HG02610 (cell line): Measurements from ENCODE around the gene HTR7.

ENCODE experiments used
- ATAC-seq: cut with Tn5 transposase; IDR thresholded peaks from one replicate; pipeline ENCODE4 v1.9.1; 2021; ENCODE audit warnings: mild to moderate bottlenecking, moderate library complexity; ENCODE audit not compliant: unreplicated experiment

Gene HTR7

GRCh38 chr10:90806677-90807076 is 51.2 kb downstream of the HTR7 start:
- ATAC-seq, result no peak

DNA sequence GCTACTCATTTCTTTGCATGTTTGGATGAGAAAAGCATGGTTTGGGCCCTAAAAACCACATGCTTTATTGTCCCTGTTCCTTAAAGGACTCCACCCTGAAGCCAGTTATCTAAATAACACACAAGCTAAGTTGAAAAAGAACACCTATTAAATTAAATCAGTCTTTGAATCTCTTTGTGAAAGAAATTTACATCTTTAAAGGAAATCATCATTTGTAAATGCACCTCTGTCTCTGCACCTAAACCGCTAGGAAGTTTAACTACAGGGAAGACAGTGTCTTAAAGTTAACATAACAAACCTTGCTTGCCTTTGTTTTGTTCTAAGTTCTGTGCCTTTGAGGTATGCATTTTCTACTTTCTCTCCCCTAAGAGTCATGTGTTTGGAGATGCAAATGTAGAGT is 52.6 kb downstream of the HTR7 start:
- ATAC-seq, result no peak

GRCh38 chr10:90804354-90804753 is 53.5 kb downstream of the HTR7 start:
- ATAC-seq, result no peak

- ATAC-seq, result no peak
Measured at GRCh38 chr10:90801608-90802007, 56.2 kb downstream of the HTR7 start.

- ATAC-seq, result no peak
Measured at GRCh38 chr10:90800232-90800796, 57.5 kb downstream of the HTR7 start.

- no peak for ATAC-seq
Measured at GRCh38 chr10:90799172-90799571, 58.7 kb downstream of the HTR7 start.

DNA sequence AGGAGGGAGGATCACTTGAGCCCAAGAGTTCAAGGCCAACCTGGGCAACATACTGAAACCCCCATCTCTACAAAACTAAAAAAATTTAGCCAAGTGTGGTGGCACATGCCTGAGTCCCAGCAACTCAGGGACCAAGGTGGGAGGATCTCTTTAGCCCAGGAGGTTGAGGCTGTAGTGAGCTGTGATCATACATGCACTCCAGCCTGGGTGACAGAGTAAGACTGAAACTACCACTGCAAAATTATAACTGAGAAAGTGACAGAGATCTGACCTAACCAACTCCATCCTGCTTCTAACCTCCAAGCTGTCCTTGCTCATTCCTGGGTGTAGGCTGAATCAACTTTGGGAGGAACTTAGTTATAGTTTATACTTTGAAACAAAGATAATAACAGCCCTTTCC is 59.4 kb downstream of the HTR7 start:
- peak; percentile 74 for ATAC-seq

- no peak for ATAC-seq
Measured at GRCh38 chr10:90790422-90790821, 67.4 kb downstream of the HTR7 start.

DNA sequence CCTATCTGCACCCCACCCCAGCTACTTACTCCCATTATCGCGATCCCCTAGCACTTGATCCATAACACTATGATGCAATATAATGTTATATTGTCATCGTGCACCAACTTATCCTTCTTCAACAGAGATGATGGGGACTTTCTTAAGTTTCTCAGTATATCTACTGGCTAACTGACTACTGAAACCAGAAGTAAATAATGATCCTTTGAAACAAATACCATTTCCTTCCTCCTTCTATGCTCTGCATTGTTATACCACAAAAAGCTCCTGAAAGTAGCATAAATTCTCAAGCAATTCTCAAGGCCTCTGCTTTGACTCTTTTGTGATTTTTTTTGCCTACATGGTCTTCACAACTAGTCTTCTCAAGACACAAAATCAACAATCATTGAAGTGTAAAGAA is 68.9 kb downstream of the HTR7 start:
- ATAC-seq, result no peak

GRCh38 chr10:90788199-90788491 is 69.7 kb downstream of the HTR7 start:
- no peak for ATAC-seq

GRCh38 chr10:90787393-90788198 is 70.2 kb downstream of the HTR7 start:
- no peak for ATAC-seq

DNA sequence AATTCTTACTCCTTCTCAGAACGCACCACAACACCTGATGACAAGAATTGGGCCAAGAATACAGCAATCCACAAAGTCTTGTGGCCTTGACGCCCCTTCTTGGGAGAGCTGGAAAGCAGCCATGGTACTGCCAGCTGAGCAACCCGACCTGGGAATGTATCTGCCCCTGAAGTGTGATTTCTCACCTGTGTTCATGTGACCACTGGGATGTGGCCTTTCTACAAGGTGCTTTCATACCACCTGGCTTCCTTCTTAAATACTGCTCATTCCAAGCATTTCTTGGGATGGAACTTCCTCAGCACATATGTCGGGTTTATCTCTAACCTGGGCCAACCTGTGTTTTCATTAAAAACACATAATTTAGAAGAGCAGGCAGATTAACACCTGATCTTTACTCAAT is 72.1 kb downstream of the HTR7 start:
- ATAC-seq, result no peak

DNA sequence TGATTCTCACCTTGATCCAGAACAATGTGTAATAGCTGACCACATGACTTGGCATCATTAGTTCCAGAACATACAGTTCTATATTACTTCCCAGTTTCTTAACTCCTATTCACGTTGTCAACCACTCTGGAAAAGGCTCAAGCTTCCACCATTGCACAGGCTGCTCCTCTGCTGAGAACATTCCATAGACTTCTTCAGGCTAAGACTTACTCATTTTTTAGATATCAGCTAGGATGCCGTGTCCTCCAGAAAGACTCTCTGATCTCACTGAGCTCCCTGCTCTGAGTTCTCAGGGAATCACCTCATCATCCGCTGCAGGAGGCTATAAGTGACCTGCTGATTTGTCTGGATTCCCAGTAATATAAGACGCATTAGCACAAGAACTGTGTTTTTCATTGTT is 73.1 kb downstream of the HTR7 start:
- ATAC-seq, result no peak

- ATAC-seq, result no peak
Measured at GRCh38 chr10:90780488-90780887, 77.4 kb downstream of the HTR7 start.

DNA sequence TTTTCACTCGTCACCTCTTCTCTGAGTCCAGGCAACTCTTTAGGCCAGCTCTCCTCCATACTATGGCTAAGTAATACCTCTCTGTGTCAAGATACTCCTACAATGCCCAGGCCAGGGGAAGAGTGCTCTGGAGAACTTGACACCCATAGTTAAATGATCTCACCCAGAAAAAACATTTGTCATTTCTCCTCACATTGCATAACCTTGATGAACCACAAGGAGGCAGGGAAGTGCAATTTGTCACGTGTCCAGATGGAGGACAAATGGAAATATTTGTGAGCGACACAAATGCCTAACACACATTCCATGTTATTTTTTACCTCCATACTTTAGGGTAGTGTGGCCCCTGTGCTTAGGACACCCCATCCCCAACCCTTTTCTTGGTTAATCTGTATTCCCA is 78.3 kb downstream of the HTR7 start:
- no peak for ATAC-seq

DNA sequence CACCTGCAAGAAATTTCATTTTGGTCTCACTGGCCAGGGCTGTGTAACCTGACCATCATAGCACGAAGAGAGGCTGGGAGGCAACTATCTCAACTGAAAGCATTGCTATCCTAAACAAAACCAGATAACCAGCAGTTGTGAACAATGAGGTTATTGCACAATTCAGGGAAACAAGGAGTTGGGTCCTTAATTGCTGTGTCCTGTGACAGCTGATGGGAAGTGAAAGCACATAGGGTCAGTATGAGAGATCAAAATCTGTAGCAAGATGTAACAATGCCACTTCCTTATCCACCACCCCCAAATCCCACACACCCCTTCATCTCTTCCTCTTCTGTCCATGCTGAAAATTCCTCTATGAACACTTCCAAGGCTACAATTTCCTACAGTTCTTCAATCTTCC is 80.2 kb downstream of the HTR7 start:
- no peak for ATAC-seq

DNA sequence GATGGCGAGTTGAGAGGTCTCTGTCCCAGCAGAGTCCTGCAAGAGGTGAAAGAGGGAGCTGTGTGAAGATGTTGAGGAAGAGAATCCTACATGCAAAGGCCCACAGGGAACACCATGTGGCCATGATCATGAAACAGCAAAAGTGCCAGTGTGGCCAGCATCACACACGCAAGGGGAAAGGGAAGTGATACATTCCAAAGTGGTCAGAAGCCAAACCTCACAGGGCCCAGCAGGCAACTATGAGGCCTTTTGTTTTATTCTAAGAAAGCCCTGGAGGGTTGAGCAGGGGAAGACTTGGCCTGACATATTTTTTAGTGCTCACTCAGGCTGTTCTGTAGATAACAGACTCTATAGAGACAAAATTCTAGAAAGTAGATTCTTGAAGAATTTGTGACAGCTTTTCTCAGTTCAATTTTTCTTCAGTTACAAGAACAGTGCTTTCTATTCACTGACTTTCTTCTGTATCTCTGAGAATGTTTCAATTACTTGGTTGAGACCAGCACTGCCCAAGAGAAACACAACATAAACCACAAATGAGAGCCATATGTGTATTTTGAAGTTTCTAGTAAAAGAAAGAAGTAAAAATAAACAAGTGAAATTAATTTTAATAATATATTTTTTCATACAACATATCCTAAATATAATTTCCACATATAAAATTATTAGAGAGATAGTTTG is 82.3 kb downstream of the HTR7 start:
- no peak for ATAC-seq

DNA sequence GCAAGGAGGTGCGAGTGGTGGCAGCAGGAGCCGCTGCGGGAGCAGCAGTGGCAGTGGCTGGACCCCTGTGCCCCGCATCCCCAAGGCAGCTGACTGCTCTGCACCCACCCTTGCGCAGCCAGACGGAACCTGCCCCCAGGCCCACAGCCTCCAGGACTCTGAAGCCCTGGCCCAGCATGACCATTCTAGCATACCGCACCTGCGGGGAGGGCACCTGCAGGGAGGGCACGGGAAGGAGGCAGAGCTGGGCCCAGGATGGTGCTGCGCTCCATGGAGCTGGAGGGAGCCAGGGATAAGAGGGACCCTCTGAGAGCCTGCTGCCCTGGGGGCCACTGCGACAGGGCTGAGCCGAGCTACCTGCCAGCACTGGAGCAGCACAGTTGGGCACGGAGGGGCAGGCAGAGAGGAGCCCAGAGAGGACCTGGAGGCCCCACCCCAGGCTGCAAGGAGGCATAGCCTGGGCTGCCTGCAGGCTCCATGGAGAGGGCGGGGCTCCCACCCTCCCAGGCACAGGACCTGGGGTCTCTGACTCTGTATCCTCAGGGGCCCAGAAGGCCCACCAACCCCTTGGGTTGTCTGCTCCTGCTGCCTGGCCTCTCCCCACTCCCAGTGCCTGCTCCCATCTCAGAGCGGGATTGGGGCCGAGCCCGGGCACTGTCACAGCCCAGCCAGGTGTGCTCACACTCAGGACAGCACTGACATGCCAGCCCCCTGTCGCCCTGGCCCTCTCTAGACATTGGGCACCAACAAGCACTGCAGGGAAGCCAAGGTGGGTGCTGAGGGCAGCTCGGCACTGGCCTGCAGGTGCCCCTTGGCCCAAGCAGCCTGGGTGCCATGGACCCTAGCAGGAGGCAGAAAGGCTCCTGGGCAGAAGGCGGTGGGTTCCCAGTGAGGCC is 87.6 kb downstream of the HTR7 start:
- no peak for ATAC-seq

DNA sequence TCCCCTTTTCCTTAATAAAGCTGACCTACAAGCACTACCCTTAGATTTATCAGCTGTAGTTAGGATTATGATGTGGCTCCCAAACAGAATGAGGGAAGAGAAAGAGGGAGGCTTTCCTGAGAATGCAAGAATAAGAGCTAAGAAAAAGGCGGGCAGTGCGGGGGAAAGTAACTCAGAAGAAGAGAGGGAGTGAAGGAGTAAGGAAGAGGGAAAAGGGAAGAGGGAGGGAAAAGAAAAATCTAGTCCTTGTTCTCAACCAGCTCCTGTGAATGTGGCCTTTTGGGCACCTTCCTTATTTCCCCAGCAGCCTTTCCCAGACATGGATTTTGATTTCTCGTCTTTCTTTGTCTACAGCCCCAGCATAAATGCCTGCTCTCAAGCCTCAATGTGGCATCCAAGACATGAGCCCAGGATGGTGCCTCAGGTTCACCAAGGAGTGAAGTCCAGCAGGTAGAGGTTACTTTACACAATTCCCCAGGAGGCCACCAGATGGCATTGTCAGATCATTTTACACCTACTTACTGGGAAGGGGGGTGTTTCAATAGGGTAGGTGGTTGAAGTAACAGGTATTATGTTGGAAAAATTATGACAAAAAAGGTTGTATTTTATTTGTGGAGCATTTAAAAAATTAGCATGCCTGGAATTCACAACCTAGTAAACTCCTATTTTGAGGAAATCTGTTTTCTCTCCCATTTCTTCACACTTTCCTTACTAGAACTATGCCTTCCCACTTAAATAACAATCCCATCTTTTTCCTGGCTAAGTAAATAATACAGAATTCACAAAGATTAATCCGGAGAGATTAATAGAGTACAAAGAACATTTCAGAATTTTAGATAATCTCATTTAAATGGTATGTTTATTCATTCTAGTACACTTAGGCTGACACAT is 106.5 kb downstream of the HTR7 start:
- no peak for ATAC-seq

DNA sequence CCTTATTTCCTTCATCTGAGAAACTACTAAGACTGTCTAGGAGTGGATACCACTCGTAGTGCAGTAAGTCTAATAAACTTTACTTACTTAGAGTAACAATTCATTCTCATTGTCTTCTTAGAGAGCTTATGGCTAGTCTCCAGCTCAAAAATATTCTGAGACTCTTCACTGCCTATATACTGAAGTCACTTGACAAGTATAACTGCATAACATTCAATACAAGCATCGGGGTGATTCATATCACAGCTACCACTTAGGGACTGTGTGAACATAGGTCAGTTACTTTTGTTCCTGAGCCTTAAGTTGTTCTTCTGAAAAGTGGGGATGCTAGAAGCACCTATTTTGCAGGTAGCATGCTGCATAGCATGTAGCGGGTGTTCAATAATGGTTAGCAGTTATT is 111.0 kb downstream of the HTR7 start:
- no peak for ATAC-seq
